OCI-LY3 (cell line): ENCODE measurements around the gene DZIP1L.
A peak's percentile ranks its signal among the peaks of the same experiment; 100 is the strongest.

Experiments
- H2AFZ ChIP-seq: fragments of 200-600, 300-600 bp; shearing (Covaris generic); 2 replicates; pipeline ENCODE4 v1.6.0; 2014; ENCODE audit warnings: antibody characterized with exemption, low read depth, low read length
- H3K27ac ChIP-seq: fragments of 200-600, 300-600 bp; sonication (generic); 2 replicates; pipeline ENCODE4 v1.5.1; 2014; ENCODE audit warnings: mild to moderate bottlenecking, low read length, moderate library complexity, mixed read lengths
- H3K27me3 ChIP-seq: fragments of 200-600, 300-600 bp; sonication (generic); 2 replicates; pipeline ENCODE4 v1.6.1; 2014; ENCODE audit warnings: low read depth, low read length, mixed read lengths
- H3K36me3 ChIP-seq: fragments of 200-600, 300-600 bp; sonication (generic); replicated peaks from 2 replicates; pipeline ENCODE3; 2014; ENCODE audit warnings: low read depth, low read length, mixed read lengths
- H3K4me1 ChIP-seq: fragments of 300-600, 200-600 bp; sonication (generic); 2 replicates; pipeline ENCODE4 v1.6.1; 2014; ENCODE audit warnings: low read length, mixed read lengths
- H3K4me2 ChIP-seq: fragments of 200-600, 300-600 bp; sonication (generic); 2 replicates; pipeline ENCODE4 v1.6.1; 2014; ENCODE audit warnings: low read length, mixed read lengths
- H3K4me3 ChIP-seq: fragments of 300-600, 200-600 bp; sonication (generic); 2 replicates; pipeline ENCODE4 v1.5.1; 2014; ENCODE audit warnings: antibody characterized with exemption, mild to moderate bottlenecking, low read length, moderate library complexity
- H3K79me2 ChIP-seq: fragments of 300-600, 200-600 bp; shearing (Covaris generic); 2 replicates; pipeline ENCODE4 v1.6.1; 2014; ENCODE audit warnings: mild to moderate bottlenecking, low read length, mixed read lengths
- H3K9ac ChIP-seq: fragments of 300-600, 200-600 bp; shearing (Covaris generic); 2 replicates; pipeline ENCODE4 v1.6.0; 2014; ENCODE audit warnings: mild to moderate bottlenecking, low read length, moderate library complexity
- H3K9me3 ChIP-seq: fragments of 200-600, 300-600 bp; shearing (Covaris generic); 2 replicates; pipeline ENCODE4 v1.6.1; 2014; ENCODE audit warnings: low read length, mixed read lengths; ENCODE audit not compliant: insufficient read depth
- H4K20me1 ChIP-seq: fragments of 200-600, 300-600 bp; sonication (generic); 2 replicates; pipeline ENCODE4 v1.6.1; 2016; ENCODE audit warnings: low read length, mixed read lengths; ENCODE audit not compliant: insufficient read depth
- CTCF ChIP-seq: fragments of 200-600, 300-600 bp; sonication (generic); IDR thresholded peaks from 2 replicates; pipeline ENCODE4 v1.5.1; 2014; ENCODE audit warnings: antibody characterized with exemption, low read length, low read depth
- EZH2phosphoT487 ChIP-seq: fragments of 200-600 bp; shearing (Covaris generic); IDR thresholded peaks from 2 replicates; pipeline ENCODE4 v1.6.1; 2018; ENCODE audit warnings: antibody characterized with exemption, mixed run types, low read depth

The DZIP1L gene

GRCh38 chr3:138062037-138062436, 53.4 kb downstream of the DZIP1L start:
- Histone ChIP-seq H3K79me2 (no peaks in the 10 kb centered on the region), H2AFZ (no peak overlapping the region), H3K9me3 (no peaks in the 10 kb centered on the region), H3K27ac (no peak overlapping the region), H3K9ac (no peak overlapping the region), H3K27me3 (no peaks in the 10 kb centered on the region), H3K4me3 (no peak overlapping the region), H3K4me2 (no peak overlapping the region), H4K20me1 (no peaks in the 10 kb centered on the region), H3K36me3 (no peaks in the 10 kb centered on the region), H3K4me1 (peaks cover 16% of the 10 kb centered on the region)
- TF ChIP-seq CTCF = no peak
- TF ChIP-seq EZH2phosphoT487 = no peak

GRCh38 chr3:138060792-138061191, 54.6 kb downstream of the DZIP1L start:
- Histone ChIP-seq H3K4me2 (peak overlapping the region; percentile 20), H3K79me2 (no peaks in the 10 kb centered on the region), H3K9ac (no peak overlapping the region), H3K4me1 (peaks cover 8% of the 10 kb centered on the region), H2AFZ (no peak overlapping the region), H3K4me3 (no peak overlapping the region), H3K27ac (no peak overlapping the region), H3K36me3 (no peaks in the 10 kb centered on the region), H3K9me3 (no peaks in the 10 kb centered on the region), H4K20me1 (no peaks in the 10 kb centered on the region), H3K27me3 (peaks cover 2% of the 10 kb centered on the region; the same call in 1 of the 2 replicates)
- TF ChIP-seq CTCF = no peak
- TF ChIP-seq EZH2phosphoT487 = no peak

DNA sequence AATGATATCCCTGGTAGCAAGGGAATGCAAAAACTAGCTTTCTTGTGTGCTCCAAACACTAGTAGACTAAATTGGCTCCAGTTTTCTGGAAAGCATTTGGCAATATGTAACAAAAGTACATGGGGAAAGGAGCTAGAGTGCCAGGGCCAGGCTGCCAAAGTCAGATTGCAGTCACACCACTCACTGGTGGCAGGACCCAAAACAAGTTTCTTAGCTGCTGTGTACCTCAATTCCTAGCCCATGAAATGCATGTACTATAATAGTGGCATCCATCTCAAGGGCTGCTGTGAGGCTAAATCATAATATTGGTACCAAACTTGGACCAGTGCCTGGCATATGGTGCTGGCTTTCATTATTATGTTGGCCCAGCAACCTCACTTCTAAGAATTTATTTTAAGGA, 56.1 kb downstream of the DZIP1L start:
- Histone ChIP-seq H3K36me3 (no peaks in the 10 kb centered on the region), H3K4me1 (peaks cover 8% of the 10 kb centered on the region), H3K9me3 (no peaks in the 10 kb centered on the region), H3K27me3 (peaks cover 13% of the 10 kb centered on the region), H3K4me2 (no peak overlapping the region), H4K20me1 (no peaks in the 10 kb centered on the region), H3K9ac (no peak overlapping the region), H3K27ac (no peak overlapping the region), H2AFZ (no peak overlapping the region), H3K4me3 (no peak overlapping the region), H3K79me2 (no peaks in the 10 kb centered on the region)
- no peak for TF ChIP-seq CTCF
- no peak for TF ChIP-seq EZH2phosphoT487

- peaks cover 8% of the 10 kb centered on the region for H3K4me1 ChIP-seq
- H3K27ac ChIP-seq = no peak overlapping the region
- no peaks in the 10 kb centered on the region for H3K9me3 ChIP-seq
- no peak overlapping the region for H3K4me3 ChIP-seq
- H2AFZ ChIP-seq = no peak overlapping the region
- H3K79me2 ChIP-seq = no peaks in the 10 kb centered on the region
- H3K9ac ChIP-seq = no peak overlapping the region
- H3K27me3 ChIP-seq = peaks cover 22% of the 10 kb centered on the region
- H3K36me3 ChIP-seq = no peaks in the 10 kb centered on the region
- no peaks in the 10 kb centered on the region for H4K20me1 ChIP-seq
- H3K4me2 ChIP-seq = no peak overlapping the region
- no peak for TF ChIP-seq CTCF
- no peak for TF ChIP-seq EZH2phosphoT487
Measured at GRCh38 chr3:138057384-138057783, 58.0 kb downstream of the DZIP1L start.
